HEK293 (cell line): ENCODE measurements around the gene HPD.

Source experiments
- ATF2 ChIP-seq: fragments of 450-650 bp; formaldehyde crosslinking; IDR thresholded peaks from 2 replicates; pipeline ENCODE4 v1.5.1; 2016; ENCODE audit warnings: missing biosample characterization, missing genetic modification characterization, low read depth
- GLIS2 ChIP-seq: fragments of 450-650 bp; formaldehyde crosslinking; IDR thresholded peaks from 2 replicates; pipeline ENCODE4 v1.5.1; 2016; ENCODE audit warnings: missing biosample characterization, missing genetic modification characterization
- HOXC10 ChIP-seq: sonication (generic); formaldehyde crosslinking; IDR thresholded peaks from 2 replicates; pipeline ENCODE4 v1.8.1; 2023; ENCODE audit warnings: mild to moderate bottlenecking, missing genetic modification reagents
- HOXD13 ChIP-seq: sonication (generic); formaldehyde crosslinking; IDR thresholded peaks from 2 replicates; pipeline ENCODE4 v1.8.0; 2022; ENCODE audit warnings: missing genetic modification reagents, borderline replicate concordance
- KLF9 ChIP-seq: fragments of 450-650 bp; formaldehyde crosslinking; IDR thresholded peaks from 2 replicates; pipeline ENCODE4 v1.5.1; 2016; ENCODE audit warnings: missing biosample characterization, missing genetic modification characterization, low read depth
- PBX3 ChIP-seq: sonication (generic); formaldehyde crosslinking; IDR thresholded peaks from 2 replicates; pipeline ENCODE4 v1.8.1; 2022; ENCODE audit warnings: mild to moderate bottlenecking, moderate library complexity, missing genetic modification reagents
- PRDM1 ChIP-seq: fragments of 450-650 bp; formaldehyde crosslinking; IDR thresholded peaks from 2 replicates; pipeline ENCODE4; 2016; ENCODE audit warnings: missing biosample characterization, missing genetic modification characterization
- REST ChIP-seq: fragments of 450-650 bp; formaldehyde crosslinking; IDR thresholded peaks from 2 replicates; pipeline ENCODE4 v1.5.1; 2016; ENCODE audit warnings: missing biosample characterization, missing genetic modification characterization
- SCRT1 ChIP-seq: fragments of 450-650 bp; formaldehyde crosslinking; IDR thresholded peaks from 2 replicates; pipeline ENCODE4 v1.5.1; 2016; ENCODE audit warnings: missing biosample characterization, missing genetic modification characterization, borderline replicate concordance
- SCRT2 ChIP-seq: fragments of 450-650 bp; formaldehyde crosslinking; IDR thresholded peaks from 2 replicates; pipeline ENCODE4 v1.5.1; 2016; ENCODE audit warnings: missing biosample characterization, missing genetic modification characterization
- SP7 ChIP-seq: fragments of 450-650 bp; formaldehyde crosslinking; IDR thresholded peaks from 2 replicates; pipeline ENCODE4 v1.5.1; 2016; ENCODE audit warnings: missing biosample characterization, missing genetic modification characterization
- TRIM28 ChIP-seq: IDR thresholded peaks from 2 replicates; pipeline ENCODE4 v1.6.1; 2011; ENCODE audit warnings: low read length, control low read depth, borderline replicate concordance
- YY1 ChIP-seq: fragments of 450-650 bp; formaldehyde crosslinking; IDR thresholded peaks from 2 replicates; pipeline ENCODE4 v1.5.1; 2018; ENCODE audit warnings: missing biosample characterization, missing genetic modification characterization
- ZBTB1 ChIP-seq: fragments of 450-650 bp; formaldehyde crosslinking; IDR thresholded peaks from 2 replicates; pipeline ENCODE4 v1.5.1; 2016; ENCODE audit warnings: missing biosample characterization, missing genetic modification characterization
- ZFP41 ChIP-seq: fragments of 450-650 bp; formaldehyde crosslinking; IDR thresholded peaks from 2 replicates; pipeline ENCODE4 v1.5.1; 2016; ENCODE audit warnings: missing biosample characterization, missing genetic modification characterization, borderline replicate concordance
- ZNF133 ChIP-seq: fragments of 450-650 bp; formaldehyde crosslinking; IDR thresholded peaks from 2 replicates; pipeline ENCODE4 v1.5.1; 2016; ENCODE audit warnings: missing biosample characterization, missing genetic modification characterization
- ZNF138 ChIP-seq: fragments of 450-650 bp; formaldehyde crosslinking; IDR thresholded peaks from 2 replicates; pipeline ENCODE4 v1.5.1; 2016; ENCODE audit warnings: missing biosample characterization, missing genetic modification characterization, borderline replicate concordance
- ZNF174 ChIP-seq: fragments of 450-650 bp; formaldehyde crosslinking; IDR thresholded peaks from 2 replicates; pipeline ENCODE4 v1.5.0; 2017; ENCODE audit warnings: missing biosample characterization, mild to moderate bottlenecking, missing genetic modification characterization
- ZNF26 ChIP-seq: fragments of 450-650 bp; formaldehyde crosslinking; IDR thresholded peaks from 2 replicates; pipeline ENCODE4 v1.5.1; 2016; ENCODE audit warnings: missing biosample characterization, missing genetic modification characterization
- ZNF335 ChIP-seq: fragments of 450-650 bp; formaldehyde crosslinking; conservative IDR thresholded peaks from 2 replicates; pipeline ENCODE4 v1.5.1; 2016; ENCODE audit warnings: missing biosample characterization, missing genetic modification characterization
- ZNF354C ChIP-seq: fragments of 450-650 bp; formaldehyde crosslinking; IDR thresholded peaks from 2 replicates; pipeline ENCODE4 v1.5.1; 2016; ENCODE audit warnings: missing biosample characterization, missing genetic modification characterization, low read depth, borderline replicate concordance
- ZNF37A ChIP-seq: fragments of 450-650 bp; IDR thresholded peaks from 2 replicates; pipeline ENCODE4 v1.5.1; 2018; ENCODE audit warnings: missing biosample characterization, missing genetic modification characterization
- ZNF473 ChIP-seq: fragments of 450-650 bp; formaldehyde crosslinking; IDR thresholded peaks from 2 replicates; pipeline ENCODE4 v1.5.1; 2017; ENCODE audit warnings: missing biosample characterization, missing genetic modification characterization
- ZNF48 ChIP-seq: fragments of 450-650 bp; formaldehyde crosslinking; IDR thresholded peaks from 2 replicates; pipeline ENCODE4 v1.5.1; 2016; ENCODE audit warnings: missing biosample characterization, missing genetic modification characterization
- ZNF488 ChIP-seq: fragments of 450-650 bp; formaldehyde crosslinking; IDR thresholded peaks from 2 replicates; pipeline ENCODE4 v1.5.1; 2016; ENCODE audit warnings: missing biosample characterization, missing genetic modification characterization
- ZNF571 ChIP-seq: fragments of 450-650 bp; formaldehyde crosslinking; IDR thresholded peaks from 2 replicates; pipeline ENCODE4 v1.5.0; 2017; ENCODE audit warnings: missing biosample characterization, missing genetic modification characterization
- ZNF596 ChIP-seq: fragments of 450-650 bp; IDR thresholded peaks from 2 replicates; pipeline ENCODE4 v1.5.0; 2018; ENCODE audit warnings: missing biosample characterization, mild to moderate bottlenecking, missing genetic modification characterization, moderate library complexity
- ZNF629 ChIP-seq: fragments of 450-650 bp; formaldehyde crosslinking; IDR thresholded peaks from 2 replicates; pipeline ENCODE4 v1.5.1; 2017; ENCODE audit warnings: missing biosample characterization, missing genetic modification characterization
- ZNF658 ChIP-seq: fragments of 450-650 bp; formaldehyde crosslinking; IDR thresholded peaks from 2 replicates; pipeline ENCODE4; 2016; ENCODE audit warnings: missing biosample characterization, missing genetic modification characterization
- ZNF670 ChIP-seq: fragments of 450-650 bp; formaldehyde crosslinking; IDR thresholded peaks from 2 replicates; pipeline ENCODE4 v1.5.1; 2016; ENCODE audit warnings: missing biosample characterization, missing genetic modification characterization, low read depth
- ZNF677 ChIP-seq: fragments of 450-650 bp; IDR thresholded peaks from 2 replicates; pipeline ENCODE4 v1.5.0; 2018; ENCODE audit warnings: missing biosample characterization, mild to moderate bottlenecking, missing genetic modification characterization, moderate library complexity
- ZNF792 ChIP-seq: fragments of 450-650 bp; formaldehyde crosslinking; IDR thresholded peaks from 2 replicates; pipeline ENCODE4 v1.5.1; 2016; ENCODE audit warnings: missing biosample characterization, missing genetic modification characterization
- ZSCAN23 ChIP-seq: fragments of 450-650 bp; formaldehyde crosslinking; IDR thresholded peaks from 2 replicates; pipeline ENCODE4 v1.5.1; 2016; ENCODE audit warnings: missing biosample characterization, missing genetic modification characterization

HPD gene

GRCh38 chr12:121800694-121801594, 57.7 kb downstream of the HPD start (continued):
- TF ChIP-seq ZNF596 = no peak
- TF ChIP-seq ZSCAN23 = peak; percentile 54; the same call in 1 of the 2 replicates
- TF ChIP-seq ZNF335 (tag by site-specific recombination) = peak; percentile 95
- TF ChIP-seq ZNF354C (tag by site-specific recombination) = no peak
- TF ChIP-seq ZNF133 (tag by site-specific recombination) = no peak
- TF ChIP-seq ATF2 = no peak
- no peak for TF ChIP-seq ZBTB1 (tag by site-specific recombination)
- TF ChIP-seq ZNF658 (tag by site-specific recombination) = no peak
- TF ChIP-seq HOXD13 (CRISPR knock-in tag) = no peak
- TF ChIP-seq ZNF571 (tag by site-specific recombination) = no peak
- no peak for TF ChIP-seq ZFP41 (tag by site-specific recombination)
- peak; percentile 19; the same call in 1 of the 2 replicates for TF ChIP-seq REST
- TF ChIP-seq ZNF670 (tag by site-specific recombination) = no peak
- TF ChIP-seq GLIS2 = peak; percentile 92
- TF ChIP-seq TRIM28 = no peak
- no peak for TF ChIP-seq HOXC10 (CRISPR knock-in tag)
- no peak for TF ChIP-seq ZNF48
- TF ChIP-seq ZNF26 (tag by site-specific recombination) = no peak
- peak; percentile 56 for TF ChIP-seq ZNF629
- TF ChIP-seq PRDM1 (tag by site-specific recombination) = no peak
- TF ChIP-seq ZNF488 = no peak
- TF ChIP-seq KLF9 (tag by site-specific recombination) = no peak
- 0 out of 2 replicates have a peak, but pooled peaks have one; percentile 20 for TF ChIP-seq SP7
- no peak for TF ChIP-seq ZNF138 (tag by site-specific recombination)
- no peak for TF ChIP-seq PBX3 (CRISPR knock-in tag)
- TF ChIP-seq SCRT2 = no peak
- TF ChIP-seq ZNF792 = no peak
- TF ChIP-seq YY1 (tag by site-specific recombination) = peak; percentile 87
- TF ChIP-seq ZNF174 (tag by site-specific recombination) = no peak
- no peak for TF ChIP-seq SCRT1
- TF ChIP-seq ZNF473 (tag by site-specific recombination) = no peak
- no peak for TF ChIP-seq ZNF677
- no peak for TF ChIP-seq ZNF37A (tag by site-specific recombination)
